Spinal cord (tissue), 10 donors: Measurements from ENCODE around the gene OMA1. TPM values are rescaled to one million over a fixed set of nuclear protein-coding genes. Genes with fewer than 3 reads are reported as not detected.
A peak's percentile ranks its signal among the peaks of the same experiment; 100 is the strongest.

Experiments used
- DNase-seq, 6 donors: peaks; one replicate each; pipeline versions ENCODE4 v3.0.0 to v3.0.0-alpha.2; 2013 to 2015; ENCODE audit warnings: low spot score in 6 of 6, low read depth in 4 of 6
- H3K27ac ChIP-seq: one replicate; pipeline ENCODE4 v1.5.1; 2013; ENCODE audit warnings: low read depth, low read length, control low read depth
- H3K27me3 ChIP-seq: one replicate; pipeline ENCODE4 v1.6.1; 2013; ENCODE audit warnings: low read length; ENCODE audit not compliant: control insufficient read depth, insufficient read depth
- H3K36me3 ChIP-seq: one replicate; pipeline ENCODE4 v1.6.1; 2013; ENCODE audit warnings: low read length; ENCODE audit not compliant: control insufficient read depth, insufficient read depth
- H3K4me1 ChIP-seq: one replicate; pipeline ENCODE4 v1.6.1; 2013; ENCODE audit warnings: low read length; ENCODE audit not compliant: control insufficient read depth, insufficient read depth
- H3K4me3 ChIP-seq: one replicate; pipeline ENCODE4 v1.5.1; 2013; ENCODE audit warnings: low read depth, low read length, control low read depth
- H3K9me3 ChIP-seq: one replicate; pipeline ENCODE4 v1.6.1; 2013; ENCODE audit warnings: low read length; ENCODE audit not compliant: control insufficient read depth, insufficient read depth
- WGBS: methylation state at CpG from one replicate; pipeline ENCODE4 v1.1.5; 2013; ENCODE audit warnings: missing lambda C conversion rate; ENCODE audit not compliant: insufficient coverage; 5-methylcytosine and 5-hydroxymethylcytosine counted together
- polyA plus RNA-seq, 2 donors: library from polyadenylated mRNA; unstranded; fragments of 120-200 nt; gene quantifications; one replicate each; pipeline ENCODE4 v1.2.1, GENCODE V29; 2013; ENCODE audit not compliant: insufficient read length in 2 of 2
- total RNA-seq, 2 donors: library from RNA; depleted of rRNA in 1 of 2; stranded (reverse); fragments of 120-200 nt in 1 of 2; fragments of >200 nt in 1 of 2; gene quantifications; one replicate each; pipeline versions ENCODE4 v1.2.3 to v1.2.4, GENCODE V29; 2013 to 2014
- donor health status: healthy.

OMA1 gene
- total and polyA plus RNA-seq, 4 donors: 11.3 to 48.0 (median 21.7) TPM

DNA sequence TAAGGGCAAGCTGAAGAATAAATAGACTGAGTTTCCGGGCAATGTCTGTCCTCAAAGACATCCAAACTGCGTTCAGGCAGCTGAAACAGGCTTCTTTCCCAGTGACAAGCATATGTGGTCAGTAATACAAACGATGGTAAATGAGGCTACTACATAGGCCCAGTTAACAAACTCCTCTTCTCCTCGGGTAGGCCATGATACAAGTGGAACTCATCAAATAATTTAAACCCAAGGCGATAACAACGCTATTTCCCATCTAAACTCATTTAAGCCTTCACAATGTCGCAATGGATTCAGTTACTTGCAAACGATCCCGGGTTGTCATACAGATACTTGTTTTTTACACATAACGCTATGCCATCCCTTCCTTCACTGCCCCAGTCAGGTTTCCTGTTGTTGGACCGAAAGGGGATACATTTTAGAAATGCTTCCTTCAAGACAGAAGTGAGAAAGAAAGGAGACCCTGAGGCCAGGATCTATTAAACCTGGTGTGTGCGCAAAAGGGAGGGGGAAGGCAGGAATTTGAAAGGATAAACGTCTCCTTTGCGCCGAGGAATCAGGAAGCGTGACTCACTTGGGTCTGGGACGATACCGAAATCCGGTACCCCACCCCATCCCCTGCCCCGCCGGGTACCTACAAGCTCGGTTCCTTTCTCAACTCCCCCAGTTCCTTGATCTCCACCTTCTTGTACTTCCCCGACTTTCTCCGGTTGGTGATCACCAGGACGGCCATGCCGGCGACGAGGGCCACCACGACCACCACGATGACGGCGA is 29.2 kb upstream of the OMA1 start:
- no peaks in the 10 kb centered on the region for H3K9me3 ChIP-seq
- 27% methylated on average over 27 of the region's 32 CpGs for WGBS
- no peak overlapping the region for H3K27ac ChIP-seq
- peak in 1 of 6 donors; percentile 61 for DNase-seq
- H3K4me1 ChIP-seq: peaks cover 17% of the 10 kb centered on the region
- no peaks in the 10 kb centered on the region for H3K36me3 ChIP-seq
- H3K4me3 ChIP-seq: peak overlapping the region; percentile 21
- H3K27me3 ChIP-seq: peaks cover 42% of the 10 kb centered on the region

DNA sequence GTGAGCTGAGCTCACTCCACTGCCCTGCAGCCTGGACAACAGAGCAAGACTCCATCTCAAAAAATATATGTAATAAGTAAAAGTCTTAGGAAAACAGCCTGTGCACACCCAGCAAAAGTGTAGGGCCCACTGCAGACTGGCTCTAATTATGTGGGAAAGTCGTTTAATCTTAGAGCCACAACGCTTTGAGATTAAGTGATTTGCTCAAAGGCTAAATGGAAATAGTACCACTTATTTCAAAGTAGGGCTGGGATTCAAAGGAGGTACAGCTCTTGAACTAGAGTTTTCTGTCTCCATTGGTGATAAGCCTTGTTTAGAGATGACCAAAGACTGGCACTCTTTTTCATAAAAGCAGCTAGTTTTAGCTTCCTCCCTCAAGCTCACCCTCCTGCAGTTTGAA is 28.3 kb upstream of the OMA1 start:
- Histone ChIP-seq H3K27ac (no peak overlapping the region), H3K4me3 (no peak overlapping the region)

DNA sequence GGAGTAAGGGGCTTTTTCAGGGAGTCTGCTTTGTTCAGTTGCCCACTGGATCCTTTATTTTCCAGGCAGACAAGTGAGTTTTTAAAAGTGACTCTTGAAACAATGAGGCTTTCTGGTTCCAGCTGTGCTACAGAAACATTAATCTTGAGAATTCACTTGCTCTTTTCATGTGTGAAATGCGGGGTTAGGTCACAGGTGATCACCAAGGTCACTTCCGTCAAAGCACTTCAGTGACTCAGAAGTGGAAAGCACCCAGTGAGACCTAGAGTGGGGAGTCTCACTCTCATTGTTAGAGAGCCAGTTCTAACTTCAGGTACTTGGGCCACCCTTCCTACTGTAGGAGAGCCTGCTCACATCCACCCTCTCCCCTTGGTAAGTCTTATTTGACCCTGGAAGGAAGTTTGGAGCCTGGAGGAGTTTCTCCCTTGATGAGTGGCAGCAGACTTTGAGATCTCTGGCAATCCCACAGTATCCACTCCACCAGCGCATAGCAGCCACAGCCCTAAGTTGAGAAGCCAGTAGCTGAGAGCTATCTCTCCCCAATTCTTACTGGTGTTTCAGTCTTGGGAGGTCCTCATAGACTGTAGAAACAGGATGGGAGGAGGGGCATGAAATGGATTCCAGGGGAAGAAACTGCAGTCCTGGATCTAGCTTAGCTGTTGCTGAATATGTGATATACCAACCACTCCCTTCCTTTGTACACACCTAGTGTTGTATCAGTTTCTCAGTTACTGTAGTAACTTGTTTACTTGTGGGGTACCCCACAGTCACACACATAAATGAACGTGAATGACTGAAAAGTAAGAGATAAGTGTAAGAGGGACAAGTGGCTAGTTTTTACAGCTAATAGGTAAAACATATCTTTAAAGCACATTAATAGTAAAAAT is 27.4 kb upstream of the OMA1 start:
- Histone ChIP-seq H3K9me3 (no peaks in the 10 kb centered on the region), H3K4me3 (no peak overlapping the region), H3K4me1 (peaks cover 18% of the 10 kb centered on the region), H3K27ac (no peak overlapping the region), H3K36me3 (no peaks in the 10 kb centered on the region), H3K27me3 (peaks cover 42% of the 10 kb centered on the region)
- WGBS: 31% methylated on average over 2 of the region's 4 CpGs
- no peak for DNase-seq

More for the DNA sequence above, 28.3 kb upstream of the OMA1 start:
- no peaks in the 10 kb centered on the region for H3K9me3 ChIP-seq
- peaks cover 18% of the 10 kb centered on the region for H3K4me1 ChIP-seq
- H3K27me3 ChIP-seq: peaks cover 42% of the 10 kb centered on the region
- WGBS: 83% methylated on average over 2 of the region's 2 CpGs
- no peaks in the 10 kb centered on the region for H3K36me3 ChIP-seq
- no peak for DNase-seq

DNA sequence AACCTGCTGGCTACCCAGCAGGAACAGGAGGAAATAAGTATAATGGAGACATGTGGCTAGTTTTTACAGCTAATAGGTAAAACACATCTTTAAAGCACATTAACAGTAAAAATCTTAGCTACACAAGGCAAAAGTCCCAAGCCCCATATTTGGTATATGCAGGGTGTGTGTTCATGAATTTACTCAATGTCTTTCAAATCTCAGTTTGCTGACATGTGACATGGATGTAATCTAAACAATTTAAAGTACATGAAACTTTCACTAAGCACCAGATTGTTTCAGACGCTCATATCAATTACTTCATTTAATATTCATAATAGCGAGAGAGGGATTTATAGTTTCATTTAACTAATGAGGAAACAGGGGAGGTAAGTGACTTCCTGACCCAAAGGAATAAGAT is 26.6 kb upstream of the OMA1 start:
- DNase-seq: no peak
- no peak overlapping the region for H3K27ac ChIP-seq
- H3K9me3 ChIP-seq: no peaks in the 10 kb centered on the region
- peaks cover 42% of the 10 kb centered on the region for H3K27me3 ChIP-seq
- peaks cover 18% of the 10 kb centered on the region for H3K4me1 ChIP-seq
- no peaks in the 10 kb centered on the region for H3K36me3 ChIP-seq
- no CpG with 5 or more reads among the region's 2 CpGs for whole genome bisulfite sequencing
- no peak overlapping the region for H3K4me3 ChIP-seq

- H3K27ac ChIP-seq: no peak overlapping the region
- peaks cover 40% of the 10 kb centered on the region for H3K27me3 ChIP-seq
- 71% methylated on average over 2 of the region's 2 CpGs for WGBS
- H3K4me3 ChIP-seq: no peak overlapping the region
- DNase-seq: no peak
- no peaks in the 10 kb centered on the region for H3K36me3 ChIP-seq
- H3K9me3 ChIP-seq: no peaks in the 10 kb centered on the region
- peaks cover 18% of the 10 kb centered on the region for H3K4me1 ChIP-seq
Measured at GRCh38 chr1:58572690-58573089, 26.2 kb upstream of the OMA1 start.

DNA sequence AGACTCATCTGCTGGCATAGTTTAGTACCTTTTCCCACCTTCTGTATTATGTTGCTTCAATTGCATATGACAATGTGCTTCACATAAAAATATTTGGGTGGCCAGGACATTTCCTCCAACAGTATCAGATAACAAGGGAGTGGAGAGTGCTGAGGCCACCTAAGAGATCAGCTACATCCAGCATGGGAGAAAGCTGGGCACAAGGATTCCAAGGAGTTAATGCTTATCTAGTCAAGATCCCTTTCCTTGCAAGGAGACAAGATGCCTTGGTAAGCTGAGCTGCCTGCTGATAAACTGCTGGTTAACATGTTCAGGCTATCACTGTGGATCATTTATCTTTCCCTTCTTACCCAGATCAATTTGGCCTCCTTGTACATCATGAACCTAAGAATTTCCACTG is 25.1 kb upstream of the OMA1 start:
- Histone ChIP-seq H3K4me1 (peaks cover 11% of the 10 kb centered on the region), H3K4me3 (no peak overlapping the region), H3K36me3 (no peaks in the 10 kb centered on the region), H3K9me3 (no peaks in the 10 kb centered on the region), H3K27ac (no peak overlapping the region), H3K27me3 (peaks cover 33% of the 10 kb centered on the region)
- DNase-seq: no peak

GRCh38 chr1:58570817-58571216 is 24.3 kb upstream of the OMA1 start:
- WGBS: 52% methylated on average over 2 of the region's 2 CpGs

DNA sequence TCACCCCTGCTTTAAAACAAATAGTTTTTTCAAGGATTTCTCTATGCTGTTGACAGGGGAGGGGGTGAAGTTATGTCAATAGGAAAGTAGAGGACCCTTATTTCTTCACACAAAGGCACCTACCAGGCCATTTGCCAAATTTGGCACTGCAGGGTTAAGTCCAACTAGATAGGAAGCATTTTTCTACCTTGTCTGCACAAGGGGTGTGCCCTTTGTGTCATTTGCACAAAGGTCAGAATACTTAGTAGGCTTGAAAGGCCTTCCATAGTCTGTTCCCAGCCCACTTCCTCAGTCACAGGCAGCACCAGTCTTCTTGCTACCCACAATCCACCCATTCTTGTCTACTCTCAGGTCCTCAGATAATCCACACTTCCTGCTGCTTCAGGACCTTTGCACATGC is 23.6 kb upstream of the OMA1 start:
- Histone ChIP-seq H3K9me3 (no peaks in the 10 kb centered on the region), H3K36me3 (no peaks in the 10 kb centered on the region), H3K27ac (no peak overlapping the region), H3K4me3 (no peak overlapping the region), H3K4me1 (peaks cover 3% of the 10 kb centered on the region), H3K27me3 (peaks cover 19% of the 10 kb centered on the region)
- no peak for DNase-seq

More at GRCh38 chr1:58570817-58571216, 24.3 kb upstream of the OMA1 start:
- Histone ChIP-seq H3K36me3 (no peaks in the 10 kb centered on the region), H3K27me3 (peaks cover 25% of the 10 kb centered on the region), H3K4me1 (peaks cover 3% of the 10 kb centered on the region), H3K4me3 (no peak overlapping the region), H3K9me3 (no peaks in the 10 kb centered on the region), H3K27ac (no peak overlapping the region)
- DNase-seq: no peak

DNA sequence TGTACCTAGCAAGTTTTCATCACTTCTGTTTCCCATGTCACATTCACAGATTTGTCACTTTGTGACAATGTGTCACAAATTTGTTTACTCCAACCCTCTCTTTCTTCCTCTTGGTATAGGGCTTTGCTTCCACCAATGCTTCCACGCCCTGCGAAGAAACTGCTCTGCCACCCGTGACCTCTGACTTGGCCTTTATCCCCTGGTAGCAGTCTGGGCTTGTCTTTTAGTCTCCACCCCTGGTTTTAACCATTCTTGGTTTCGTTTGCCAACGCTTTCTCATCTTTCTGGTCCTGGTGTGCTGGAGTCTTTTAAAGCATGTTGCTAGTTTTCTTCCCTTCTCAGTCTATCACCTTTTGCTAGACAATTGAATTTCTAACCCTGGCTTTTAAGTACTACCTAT is 22.4 kb upstream of the OMA1 start:
- no peak for DNase-seq
- Histone ChIP-seq H3K27ac (no peak overlapping the region), H3K27me3 (peaks cover 8% of the 10 kb centered on the region), H3K36me3 (no peaks in the 10 kb centered on the region), H3K4me3 (no peak overlapping the region), H3K4me1 (peaks cover 3% of the 10 kb centered on the region), H3K9me3 (no peaks in the 10 kb centered on the region)
- 92% methylated on average over 5 of the region's 5 CpGs for WGBS
